GM12878 (cell line): ENCODE measurements around the gene TNP2. TPM values are rescaled to one million over a fixed set of nuclear protein-coding genes. Genes with fewer than 3 reads are reported as not detected.

Experiments
- ASH2L ChIP-seq: fragments of 300-600, 200-600 bp; sonication (generic); IDR thresholded peaks from 2 replicates; pipeline ENCODE4 v1.6.1; 2017; ENCODE audit warnings: low read depth, mild to moderate bottlenecking, borderline replicate concordance
- CBFB ChIP-seq: IDR thresholded peaks from 2 replicates; pipeline ENCODE4 v1.6.1; 2016; ENCODE audit warnings: antibody characterized with exemption, low read depth
- MTA3 ChIP-seq: IDR thresholded peaks from 2 replicates; pipeline ENCODE4 v1.6.1; 2012; ENCODE audit warnings: low read length, inconsistent platforms, borderline replicate concordance
- MXI1 ChIP-seq: fragments of 150-350 bp; IDR thresholded peaks from 2 replicates; pipeline ENCODE4 v1.6.1; 2011; ENCODE audit warnings: low read depth, mild to moderate bottlenecking, inconsistent platforms, low read length, improper control_type of control experiment
- NFXL1 ChIP-seq: fragments of 450-650 bp; IDR thresholded peaks from 2 replicates; pipeline ENCODE4 v1.6.1; 2017; ENCODE audit warnings: antibody characterized with exemption, mild to moderate bottlenecking, borderline replicate concordance
- NR2C1 ChIP-seq: fragments of 450-650 bp; IDR thresholded peaks from 2 replicates; pipeline ENCODE4 v1.6.1; 2017; ENCODE audit warnings: antibody characterized with exemption, mild to moderate bottlenecking, moderate library complexity
- PBX3 ChIP-seq: IDR thresholded peaks from 2 replicates; pipeline ENCODE4 v1.6.1; 2011; ENCODE audit warnings: mild to moderate bottlenecking, low read depth, low read length, moderate library complexity; ENCODE audit not compliant: insufficient replicate concordance
- TCF12 ChIP-seq: IDR thresholded peaks from 2 replicates; pipeline ENCODE4 v1.6.1; 2011; ENCODE audit warnings: low read depth, mild to moderate bottlenecking, low read length
- ZSCAN29 ChIP-seq: fragments of 450-650 bp; IDR thresholded peaks from 2 replicates; pipeline ENCODE4 v1.6.1; 2017; ENCODE audit warnings: mild to moderate bottlenecking, moderate library complexity
- polyA plus RNA-seq, 11 experiments: library from polyadenylated mRNA; depleted of rRNA in 4 of 11; unstranded in 6 of 11; stranded (reverse) in 5 of 11; fragments of >200 nt; fragmentation: Nextera tagmentation in 4 of 11; fragmentation: Illumina TruSeq in 1 of 11; extraction: Ambion mirVana in 4 of 11; extraction: Trizol in 1 of 11; gene quantifications; 1 replicate in 1 of 11; 2 replicates in 10 of 11; pipeline versions ENCODE4 v1.2.1 to v1.2.3, GENCODE V29; 2011 to 2016; ENCODE audit warnings: inconsistent platforms in 2 of 11, missing spikeins in 2 of 11, low read depth in 1 of 11
- total RNA-seq, 4 experiments: library from RNA; depleted of rRNA in 3 of 4; stranded (reverse); fragments of >200 nt in 3 of 4; fragmentation: Illumina TruSeq in 1 of 4; extraction: Trizol in 1 of 4; gene quantifications; 2 replicates each; pipeline versions ENCODE4 v1.2.1 to v1.2.3, GENCODE V29; 2013 to 2021
- TF ChIP-seq, protein P1 (sequence below): fragments of 450-650 bp; IDR thresholded peaks from 2 replicates; pipeline ENCODE4 v1.6.1; 2017; ENCODE audit warnings: mild to moderate bottlenecking, moderate library complexity
- TF ChIP-seq, protein P2 (sequence below): fragments of 450-650 bp; IDR thresholded peaks from 2 replicates; pipeline ENCODE4 v1.6.1; 2016; ENCODE audit warnings: mild to moderate bottlenecking
- TF ChIP-seq, protein P3 (sequence below): IDR thresholded peaks from 2 replicates; pipeline ENCODE4 v1.6.1; 2012; ENCODE audit warnings: improper control_type of control experiment, low read depth, low read length; ENCODE audit not compliant: insufficient replicate concordance

The TNP2 gene
- total and polyA plus RNA-seq, 10 of the 15 experiments (the other 5 are each of a cell fraction or from before 2014, with no cell fraction given) = not detected

DNA sequence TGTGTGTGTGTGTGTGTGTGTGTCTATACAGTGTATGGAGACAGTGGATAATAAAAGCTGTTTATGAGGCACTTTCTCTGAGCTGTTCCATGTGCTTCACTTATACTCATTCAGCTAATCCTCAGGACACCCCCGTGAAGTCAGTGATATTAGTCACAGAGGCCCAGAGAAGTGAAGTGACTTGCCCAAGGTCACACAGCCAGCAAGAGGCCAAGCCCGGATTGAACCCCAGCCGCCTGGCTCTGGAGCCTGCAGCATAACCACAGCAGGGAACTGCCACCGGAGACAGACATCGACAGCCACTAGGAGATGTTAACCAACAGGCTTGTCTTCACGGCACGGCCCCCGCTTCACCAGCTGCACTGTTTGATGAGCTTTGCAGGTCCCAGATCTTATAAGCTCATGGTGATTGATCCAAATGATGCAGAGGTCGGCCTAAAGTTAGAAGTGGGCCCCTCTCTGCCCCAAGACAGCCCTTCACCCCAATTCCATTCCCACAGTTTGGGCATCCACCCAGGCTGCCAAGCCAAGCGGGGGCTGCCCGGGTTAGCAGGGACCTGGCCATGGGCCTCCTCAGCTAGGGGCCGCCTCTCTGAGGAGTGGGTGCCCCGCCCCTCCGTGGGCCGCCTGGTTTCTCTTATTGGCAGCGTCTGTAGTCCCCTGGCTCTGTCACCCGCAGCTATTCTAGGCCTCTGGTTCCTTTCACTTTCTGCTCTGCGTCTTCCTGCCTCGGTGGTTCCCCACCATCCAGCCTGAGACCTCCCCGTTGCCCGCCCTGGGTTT, 44.0 kb downstream of the TNP2 start (continued):
- TF ChIP-seq, protein P1, sequence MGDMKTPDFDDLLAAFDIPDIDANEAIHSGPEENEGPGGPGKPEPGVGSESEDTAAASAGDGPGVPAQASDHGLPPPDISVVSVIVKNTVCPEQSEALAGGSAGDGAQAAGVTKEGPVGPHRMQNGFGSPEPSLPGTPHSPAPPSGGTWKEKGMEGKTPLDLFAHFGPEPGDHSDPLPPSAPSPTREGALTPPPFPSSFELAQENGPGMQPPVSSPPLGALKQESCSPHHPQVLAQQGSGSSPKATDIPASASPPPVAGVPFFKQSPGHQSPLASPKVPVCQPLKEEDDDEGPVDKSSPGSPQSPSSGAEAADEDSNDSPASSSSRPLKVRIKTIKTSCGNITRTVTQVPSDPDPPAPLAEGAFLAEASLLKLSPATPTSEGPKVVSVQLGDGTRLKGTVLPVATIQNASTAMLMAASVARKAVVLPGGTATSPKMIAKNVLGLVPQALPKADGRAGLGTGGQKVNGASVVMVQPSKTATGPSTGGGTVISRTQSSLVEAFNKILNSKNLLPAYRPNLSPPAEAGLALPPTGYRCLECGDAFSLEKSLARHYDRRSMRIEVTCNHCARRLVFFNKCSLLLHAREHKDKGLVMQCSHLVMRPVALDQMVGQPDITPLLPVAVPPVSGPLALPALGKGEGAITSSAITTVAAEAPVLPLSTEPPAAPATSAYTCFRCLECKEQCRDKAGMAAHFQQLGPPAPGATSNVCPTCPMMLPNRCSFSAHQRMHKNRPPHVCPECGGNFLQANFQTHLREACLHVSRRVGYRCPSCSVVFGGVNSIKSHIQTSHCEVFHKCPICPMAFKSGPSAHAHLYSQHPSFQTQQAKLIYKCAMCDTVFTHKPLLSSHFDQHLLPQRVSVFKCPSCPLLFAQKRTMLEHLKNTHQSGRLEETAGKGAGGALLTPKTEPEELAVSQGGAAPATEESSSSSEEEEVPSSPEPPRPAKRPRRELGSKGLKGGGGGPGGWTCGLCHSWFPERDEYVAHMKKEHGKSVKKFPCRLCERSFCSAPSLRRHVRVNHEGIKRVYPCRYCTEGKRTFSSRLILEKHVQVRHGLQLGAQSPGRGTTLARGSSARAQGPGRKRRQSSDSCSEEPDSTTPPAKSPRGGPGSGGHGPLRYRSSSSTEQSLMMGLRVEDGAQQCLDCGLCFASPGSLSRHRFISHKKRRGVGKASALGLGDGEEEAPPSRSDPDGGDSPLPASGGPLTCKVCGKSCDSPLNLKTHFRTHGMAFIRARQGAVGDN = peak; percentile 39; the same call in 1 of the 2 replicates
- TF ChIP-seq NFXL1 (0 out of 2 replicates have a peak, but pooled peaks have one; percentile 84), TCF12 (peak; percentile 68; the same call in 1 of the 2 replicates), PBX3 (peak; percentile 8), NR2C1 (no peak), MXI1 (no peak), ZSCAN29 (0 out of 2 replicates have a peak, but pooled peaks have one; percentile 58), CBFB (peak; percentile 11; the same call in 1 of the 2 replicates), ASH2L (0 out of 2 replicates have a peak, but pooled peaks have one; percentile 63), MTA3 (no peak; the same call in 1 of the 2 replicates)
- TF ChIP-seq, protein P2, sequence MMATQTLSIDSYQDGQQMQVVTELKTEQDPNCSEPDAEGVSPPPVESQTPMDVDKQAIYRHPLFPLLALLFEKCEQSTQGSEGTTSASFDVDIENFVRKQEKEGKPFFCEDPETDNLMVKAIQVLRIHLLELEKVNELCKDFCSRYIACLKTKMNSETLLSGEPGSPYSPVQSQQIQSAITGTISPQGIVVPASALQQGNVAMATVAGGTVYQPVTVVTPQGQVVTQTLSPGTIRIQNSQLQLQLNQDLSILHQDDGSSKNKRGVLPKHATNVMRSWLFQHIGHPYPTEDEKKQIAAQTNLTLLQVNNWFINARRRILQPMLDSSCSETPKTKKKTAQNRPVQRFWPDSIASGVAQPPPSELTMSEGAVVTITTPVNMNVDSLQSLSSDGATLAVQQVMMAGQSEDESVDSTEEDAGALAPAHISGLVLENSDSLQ = peak; percentile 55; the same call in 1 of the 2 replicates
- TF ChIP-seq, protein P3, sequence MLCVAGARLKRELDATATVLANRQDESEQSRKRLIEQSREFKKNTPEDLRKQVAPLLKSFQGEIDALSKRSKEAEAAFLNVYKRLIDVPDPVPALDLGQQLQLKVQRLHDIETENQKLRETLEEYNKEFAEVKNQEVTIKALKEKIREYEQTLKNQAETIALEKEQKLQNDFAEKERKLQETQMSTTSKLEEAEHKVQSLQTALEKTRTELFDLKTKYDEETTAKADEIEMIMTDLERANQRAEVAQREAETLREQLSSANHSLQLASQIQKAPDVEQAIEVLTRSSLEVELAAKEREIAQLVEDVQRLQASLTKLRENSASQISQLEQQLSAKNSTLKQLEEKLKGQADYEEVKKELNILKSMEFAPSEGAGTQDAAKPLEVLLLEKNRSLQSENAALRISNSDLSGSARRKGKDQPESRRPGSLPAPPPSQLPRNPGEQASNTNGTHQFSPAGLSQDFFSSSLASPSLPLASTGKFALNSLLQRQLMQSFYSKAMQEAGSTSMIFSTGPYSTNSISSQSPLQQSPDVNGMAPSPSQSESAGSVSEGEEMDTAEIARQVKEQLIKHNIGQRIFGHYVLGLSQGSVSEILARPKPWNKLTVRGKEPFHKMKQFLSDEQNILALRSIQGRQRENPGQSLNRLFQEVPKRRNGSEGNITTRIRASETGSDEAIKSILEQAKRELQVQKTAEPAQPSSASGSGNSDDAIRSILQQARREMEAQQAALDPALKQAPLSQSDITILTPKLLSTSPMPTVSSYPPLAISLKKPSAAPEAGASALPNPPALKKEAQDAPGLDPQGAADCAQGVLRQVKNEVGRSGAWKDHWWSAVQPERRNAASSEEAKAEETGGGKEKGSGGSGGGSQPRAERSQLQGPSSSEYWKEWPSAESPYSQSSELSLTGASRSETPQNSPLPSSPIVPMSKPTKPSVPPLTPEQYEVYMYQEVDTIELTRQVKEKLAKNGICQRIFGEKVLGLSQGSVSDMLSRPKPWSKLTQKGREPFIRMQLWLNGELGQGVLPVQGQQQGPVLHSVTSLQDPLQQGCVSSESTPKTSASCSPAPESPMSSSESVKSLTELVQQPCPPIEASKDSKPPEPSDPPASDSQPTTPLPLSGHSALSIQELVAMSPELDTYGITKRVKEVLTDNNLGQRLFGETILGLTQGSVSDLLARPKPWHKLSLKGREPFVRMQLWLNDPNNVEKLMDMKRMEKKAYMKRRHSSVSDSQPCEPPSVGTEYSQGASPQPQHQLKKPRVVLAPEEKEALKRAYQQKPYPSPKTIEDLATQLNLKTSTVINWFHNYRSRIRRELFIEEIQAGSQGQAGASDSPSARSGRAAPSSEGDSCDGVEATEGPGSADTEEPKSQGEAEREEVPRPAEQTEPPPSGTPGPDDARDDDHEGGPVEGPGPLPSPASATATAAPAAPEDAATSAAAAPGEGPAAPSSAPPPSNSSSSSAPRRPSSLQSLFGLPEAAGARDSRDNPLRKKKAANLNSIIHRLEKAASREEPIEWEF = peak; percentile 67
